Renal cortex interstitium (tissue), 15 donors: ENCODE measurements around the gene ZNF148. TPM values are rescaled to one million over a fixed set of nuclear protein-coding genes. Genes with fewer than 3 reads are reported as not detected.
"Not testable (repeated sequence)": the region's sequence is repeated elsewhere in the genome, so short reads cannot be mapped to it uniquely, and the experiment has no call there.

ENCODE experiments used
- DNase-seq, 11 donors: peaks; one replicate each; pipeline ENCODE4 v3.0.0-alpha.2; 2013; ENCODE audit warnings: low read depth in 9 of 11, low spot score in 4 of 11; ENCODE audit errors: extremely low read depth in 1 of 11
- long read RNA-seq, 16 experiments: transcript quantifications; one replicate each; lab custom pipeline, GENCODE V29; 2026
- polyA plus RNA-seq, 3 donors: library from polyadenylated mRNA; unstranded; fragments of 120-200 nt; gene quantifications; one replicate each; pipeline ENCODE4 v1.2.1, GENCODE V29; 2013; ENCODE audit not compliant: insufficient read length in 3 of 3

ZNF148 gene, protein sequence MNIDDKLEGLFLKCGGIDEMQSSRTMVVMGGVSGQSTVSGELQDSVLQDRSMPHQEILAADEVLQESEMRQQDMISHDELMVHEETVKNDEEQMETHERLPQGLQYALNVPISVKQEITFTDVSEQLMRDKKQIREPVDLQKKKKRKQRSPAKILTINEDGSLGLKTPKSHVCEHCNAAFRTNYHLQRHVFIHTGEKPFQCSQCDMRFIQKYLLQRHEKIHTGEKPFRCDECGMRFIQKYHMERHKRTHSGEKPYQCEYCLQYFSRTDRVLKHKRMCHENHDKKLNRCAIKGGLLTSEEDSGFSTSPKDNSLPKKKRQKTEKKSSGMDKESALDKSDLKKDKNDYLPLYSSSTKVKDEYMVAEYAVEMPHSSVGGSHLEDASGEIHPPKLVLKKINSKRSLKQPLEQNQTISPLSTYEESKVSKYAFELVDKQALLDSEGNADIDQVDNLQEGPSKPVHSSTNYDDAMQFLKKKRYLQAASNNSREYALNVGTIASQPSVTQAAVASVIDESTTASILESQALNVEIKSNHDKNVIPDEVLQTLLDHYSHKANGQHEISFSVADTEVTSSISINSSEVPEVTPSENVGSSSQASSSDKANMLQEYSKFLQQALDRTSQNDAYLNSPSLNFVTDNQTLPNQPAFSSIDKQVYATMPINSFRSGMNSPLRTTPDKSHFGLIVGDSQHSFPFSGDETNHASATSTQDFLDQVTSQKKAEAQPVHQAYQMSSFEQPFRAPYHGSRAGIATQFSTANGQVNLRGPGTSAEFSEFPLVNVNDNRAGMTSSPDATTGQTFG
- 10 to 100 TPM; 44.1 to 49.4 (median 44.6) TPM for polyA plus RNA-seq
- long read RNA-seq, donor 1, full-length matches to known transcripts, result 4 of 4 reads
- long read RNA-seq, donor 1, partial matches to known transcripts, result 0 of 4 reads
- long read RNA-seq, donor 1, other reads (novel, unspliced or antisense), result 0 of 4 reads
- long read RNA-seq, donor 2, full-length matches to known transcripts, result 6 of 6 reads
- long read RNA-seq, donor 2, partial matches to known transcripts, result 0 of 6 reads
- long read RNA-seq, donor 2, other reads (novel, unspliced or antisense), result 0 of 6 reads
- long read RNA-seq, donor 3, full-length matches to known transcripts, result 8 of 8 reads
- long read RNA-seq, donor 3, partial matches to known transcripts, result 0 of 8 reads
- long read RNA-seq, donor 3, other reads (novel, unspliced or antisense), result 0 of 8 reads
- long read RNA-seq, donor 4, full-length matches to known transcripts, result 7 of 7 reads
- long read RNA-seq, donor 4, partial matches to known transcripts, result 0 of 7 reads
- long read RNA-seq, donor 4, other reads (novel, unspliced or antisense), result 0 of 7 reads
- long read RNA-seq, donor 5, result 0 reads
- long read RNA-seq, donor 6, full-length matches to known transcripts, result 8 of 8 reads
- long read RNA-seq, donor 6, partial matches to known transcripts, result 0 of 8 reads
- long read RNA-seq, donor 6, other reads (novel, unspliced or antisense), result 0 of 8 reads
- long read RNA-seq, donor 7, full-length matches to known transcripts, result 5 of 5 reads
- long read RNA-seq, donor 7, partial matches to known transcripts, result 0 of 5 reads
- long read RNA-seq, donor 7, other reads (novel, unspliced or antisense), result 0 of 5 reads
- long read RNA-seq, donor 8, full-length matches to known transcripts, result 5 of 5 reads
- long read RNA-seq, donor 8, partial matches to known transcripts, result 0 of 5 reads
- long read RNA-seq, donor 8, other reads (novel, unspliced or antisense), result 0 of 5 reads
- long read RNA-seq, donor 9, full-length matches to known transcripts, result 3 of 8 reads
- long read RNA-seq, donor 9, partial matches to known transcripts, result 5 of 8 reads
- long read RNA-seq, donor 9, other reads (novel, unspliced or antisense), result 0 of 8 reads
- long read RNA-seq, donor 10, full-length matches to known transcripts, result 5 of 5 reads
- long read RNA-seq, donor 10, partial matches to known transcripts, result 0 of 5 reads
- long read RNA-seq, donor 10, other reads (novel, unspliced or antisense), result 0 of 5 reads
- long read RNA-seq, donor 11, full-length matches to known transcripts, result 6 of 6 reads
- long read RNA-seq, donor 11, partial matches to known transcripts, result 0 of 6 reads
- long read RNA-seq, donor 11, other reads (novel, unspliced or antisense), result 0 of 6 reads
- long read RNA-seq, donor 12, full-length matches to known transcripts, result 3 of 3 reads
- long read RNA-seq, donor 12, partial matches to known transcripts, result 0 of 3 reads
- long read RNA-seq, donor 12, other reads (novel, unspliced or antisense), result 0 of 3 reads
- long read RNA-seq, donor 13, full-length matches to known transcripts, result 11 of 11 reads
- long read RNA-seq, donor 13, partial matches to known transcripts, result 0 of 11 reads
- long read RNA-seq, donor 13, other reads (novel, unspliced or antisense), result 0 of 11 reads
- long read RNA-seq, donor 14, full-length matches to known transcripts, result 9 of 9 reads
- long read RNA-seq, donor 14, partial matches to known transcripts, result 0 of 9 reads
- long read RNA-seq, donor 14, other reads (novel, unspliced or antisense), result 0 of 9 reads
- long read RNA-seq, donor 15, full-length matches to known transcripts, result 4 of 4 reads
- long read RNA-seq, donor 15, partial matches to known transcripts, result 0 of 4 reads
- long read RNA-seq, donor 15, other reads (novel, unspliced or antisense), result 0 of 4 reads
- long read RNA-seq, donor 16, full-length matches to known transcripts, result 19 of 19 reads
- long read RNA-seq, donor 16, partial matches to known transcripts, result 0 of 19 reads
- long read RNA-seq, donor 16, other reads (novel, unspliced or antisense), result 0 of 19 reads

DNA sequence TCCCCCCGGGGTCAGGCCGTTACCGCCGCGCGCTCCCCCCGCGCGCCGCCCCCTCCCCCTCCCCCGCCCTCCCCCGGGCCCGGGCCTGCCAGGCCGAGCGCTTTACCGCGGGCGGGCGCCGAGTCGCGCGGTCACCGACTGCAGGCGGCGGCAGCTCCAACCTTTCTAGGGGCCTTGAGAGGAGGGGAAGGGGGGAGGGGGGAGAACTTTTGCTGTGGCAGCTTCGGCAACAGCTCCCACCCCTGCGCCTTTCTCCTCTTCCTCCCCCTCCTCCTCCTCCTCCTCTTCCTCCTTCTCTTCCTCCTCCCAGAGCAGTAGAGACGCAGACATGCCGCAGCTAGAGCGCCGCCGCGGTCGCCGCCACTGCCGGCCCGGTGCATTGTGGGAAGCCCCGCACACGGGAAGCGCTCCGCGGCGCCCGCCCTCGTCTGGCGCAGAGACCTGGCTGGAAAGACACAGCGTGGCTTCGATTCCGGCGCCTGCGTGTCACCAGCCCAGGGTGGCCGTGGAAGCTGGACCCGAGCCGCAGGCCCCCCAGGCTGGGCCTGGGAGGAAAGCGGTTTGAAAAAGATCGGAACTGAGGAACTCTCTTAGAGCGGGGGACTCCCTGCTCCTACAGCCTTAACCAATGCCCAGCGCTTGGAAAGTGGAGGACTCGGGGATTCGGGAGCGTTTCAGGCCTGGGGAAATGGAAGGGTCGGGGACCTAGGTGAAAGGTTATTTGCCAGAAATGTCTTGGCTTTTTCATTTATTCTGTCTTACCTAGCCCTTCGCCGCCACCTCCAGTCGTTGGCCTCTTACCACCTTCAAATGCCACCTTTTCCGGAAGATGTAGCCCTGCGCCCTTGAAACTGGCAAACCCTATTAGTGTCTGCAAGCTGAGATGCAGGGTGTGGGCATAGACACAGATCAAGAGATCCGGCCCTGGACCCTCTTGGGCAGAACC, at the start of gene ZNF148:
Gene ZNF148 (minus strand): TSS at position 330 of the 946 bp plus-strand sequence. CDS start 61,685 bp downstream, outside the sequence.
- peak; percentile 74 to 91 (median 86) for DNase-seq

DNA sequence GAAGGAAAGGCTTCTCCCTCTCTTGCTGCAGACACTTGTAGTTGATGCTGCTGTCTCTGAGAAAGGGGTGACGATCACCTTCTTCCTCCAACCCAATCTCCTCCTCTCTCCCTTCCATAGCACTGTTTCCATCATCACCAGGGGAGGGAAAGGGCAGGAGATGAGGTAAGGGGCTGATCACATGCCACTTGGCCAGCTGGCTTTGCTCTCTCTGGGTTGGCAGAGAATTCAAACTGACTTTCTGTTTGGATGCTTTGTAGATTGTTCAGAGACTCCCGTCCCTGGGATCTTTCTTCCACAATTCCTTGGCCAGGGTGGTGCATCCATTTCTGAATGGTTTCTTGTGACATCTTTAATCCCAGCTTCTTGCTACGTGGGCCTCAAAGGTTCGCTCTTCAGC, 43.2 kb upstream of the ZNF148 start:
- DNase-seq, result no peak

DNA sequence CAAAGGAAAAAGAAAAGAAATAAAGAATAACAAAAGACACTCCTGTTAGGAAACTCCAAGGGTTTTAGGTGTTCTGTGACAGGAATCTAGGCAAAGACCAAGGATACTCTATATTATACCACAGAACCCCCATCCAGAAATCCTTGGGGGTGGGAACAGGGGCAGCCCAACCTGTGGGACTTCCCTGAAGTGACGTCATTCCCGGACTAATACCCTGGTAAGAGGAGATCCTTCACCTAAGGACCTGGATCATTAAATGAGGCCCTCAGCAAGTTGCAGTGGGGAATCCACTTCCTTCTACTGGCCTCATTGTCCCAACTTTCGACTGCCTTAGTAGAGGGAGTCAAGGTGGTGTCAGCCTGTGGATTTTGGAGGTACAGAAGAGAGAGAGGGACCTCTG, 41.1 kb upstream of the ZNF148 start:
- DNase-seq, result no peak

DNA sequence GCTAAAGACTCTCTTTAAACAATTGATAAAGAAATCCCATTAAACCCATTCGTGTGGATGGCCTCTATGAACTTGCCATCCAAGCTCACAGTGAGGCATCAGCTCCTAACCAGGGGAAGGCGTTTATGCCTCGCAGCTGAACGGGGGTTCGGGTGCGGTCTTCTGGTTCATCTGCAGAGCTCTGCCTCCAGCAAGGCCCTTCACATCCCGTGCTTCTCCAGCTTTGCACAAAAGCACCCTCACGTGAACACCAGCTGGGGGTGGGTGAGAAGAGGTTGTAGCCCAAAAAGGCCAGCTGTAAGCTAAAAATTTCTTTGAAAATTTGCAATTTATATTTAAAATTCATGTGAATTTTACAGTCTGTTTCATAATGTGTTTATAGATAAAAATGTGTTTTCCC, 39.5 kb upstream of the ZNF148 start:
- DNase-seq, result no peak

DNA sequence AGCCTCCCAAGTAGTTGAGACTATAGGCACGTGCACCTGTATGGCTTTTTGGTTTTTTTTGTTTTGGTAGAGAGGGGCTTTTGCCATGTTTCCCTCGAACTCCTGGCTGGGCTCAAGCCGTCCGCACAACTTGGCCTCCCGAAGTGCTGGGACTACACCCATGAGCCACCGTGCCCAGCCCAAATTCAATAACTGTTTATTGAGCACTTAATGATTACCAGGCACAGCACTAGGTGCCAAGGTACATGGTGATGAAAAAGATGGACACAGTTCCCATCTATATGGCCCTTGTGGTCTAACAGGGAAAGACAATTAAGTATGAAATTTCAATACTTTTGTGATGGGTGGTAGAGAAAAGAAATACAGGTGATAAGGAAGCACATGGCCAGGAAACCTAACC, 35.8 kb upstream of the ZNF148 start:
- no peak for DNase-seq

DNA sequence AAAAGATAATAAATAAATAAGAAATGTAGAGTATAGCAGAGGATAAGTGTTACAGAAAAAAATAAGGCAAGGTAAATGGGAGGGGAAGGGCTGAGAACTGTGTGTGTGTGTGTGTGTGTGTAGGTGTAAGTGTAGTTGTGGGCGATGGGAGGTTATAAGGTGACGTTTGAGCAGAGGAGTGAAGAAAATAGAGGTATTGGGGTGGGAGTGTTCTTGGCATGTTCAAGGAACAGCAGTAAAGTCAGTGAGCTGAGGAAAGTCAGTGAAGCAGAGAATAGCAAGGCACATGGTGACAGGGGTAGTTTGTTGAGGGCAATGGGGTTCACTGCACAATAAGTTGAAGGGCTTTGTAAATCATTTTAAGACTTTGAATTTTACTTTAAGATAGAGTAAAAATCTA, 30.9 kb upstream of the ZNF148 start:
- peak in 8 of 11 donors; percentile 5 to 37 (median 22) for DNase-seq

DNA sequence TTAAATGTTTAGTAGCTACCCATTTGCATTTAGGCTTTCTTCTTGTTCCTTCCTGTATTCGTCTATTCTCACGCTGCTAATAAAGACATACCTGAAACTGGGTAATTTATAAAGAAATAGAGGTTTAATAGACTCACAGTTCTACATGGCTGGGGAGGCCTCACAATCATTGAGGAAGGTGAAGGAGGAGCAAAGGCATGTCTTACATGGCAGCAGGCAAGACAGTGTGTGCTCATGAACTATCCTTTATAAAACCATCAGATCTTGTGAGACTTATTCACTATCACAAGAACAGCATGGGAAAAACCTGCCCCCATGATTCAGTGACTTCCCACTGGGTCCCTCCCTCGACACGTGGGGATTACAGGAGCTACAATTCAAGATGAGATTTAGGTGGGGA, 30.4 kb upstream of the ZNF148 start:
- DNase-seq, result not testable (repeated sequence)

DNA sequence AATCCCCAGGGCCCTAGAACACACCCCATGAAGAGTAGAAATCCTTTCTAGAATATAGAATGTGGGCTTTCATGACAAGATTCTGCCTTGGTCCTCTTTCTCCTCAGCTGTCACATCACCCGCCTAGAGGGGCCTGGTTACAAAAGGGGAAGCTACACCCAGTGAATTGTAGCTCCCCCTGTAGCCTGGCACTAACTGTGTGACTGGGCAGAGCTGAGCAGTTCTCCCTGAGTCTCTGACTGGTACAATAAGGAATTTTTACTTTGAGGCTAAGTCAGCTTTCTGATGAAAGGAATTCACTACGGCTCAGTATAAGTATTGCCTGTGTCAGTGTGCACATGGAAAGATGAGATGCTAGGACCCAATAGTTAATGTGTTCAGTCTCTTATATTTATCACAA, 28.7 kb upstream of the ZNF148 start:
- DNase-seq, result no peak

DNA sequence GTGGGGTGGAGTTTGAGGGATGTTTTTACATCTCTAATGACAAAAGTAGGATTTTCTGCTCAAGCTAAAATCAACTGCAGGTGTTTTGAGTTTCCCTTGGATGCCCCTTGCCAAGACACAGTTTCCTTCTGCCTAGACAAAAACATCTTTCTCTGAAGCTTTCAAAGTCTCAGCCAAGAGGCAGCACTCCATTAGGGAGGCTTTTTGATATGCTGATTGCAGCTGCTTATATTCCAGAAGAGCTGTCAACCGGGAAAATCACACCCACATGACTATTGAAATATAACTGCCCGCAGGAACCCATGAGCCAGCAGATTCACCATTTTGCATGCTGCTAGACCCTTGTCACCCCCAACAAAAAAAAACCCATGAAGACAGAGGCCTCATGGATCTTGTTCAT, 27.5 kb upstream of the ZNF148 start:
- DNase-seq, result no peak

DNA sequence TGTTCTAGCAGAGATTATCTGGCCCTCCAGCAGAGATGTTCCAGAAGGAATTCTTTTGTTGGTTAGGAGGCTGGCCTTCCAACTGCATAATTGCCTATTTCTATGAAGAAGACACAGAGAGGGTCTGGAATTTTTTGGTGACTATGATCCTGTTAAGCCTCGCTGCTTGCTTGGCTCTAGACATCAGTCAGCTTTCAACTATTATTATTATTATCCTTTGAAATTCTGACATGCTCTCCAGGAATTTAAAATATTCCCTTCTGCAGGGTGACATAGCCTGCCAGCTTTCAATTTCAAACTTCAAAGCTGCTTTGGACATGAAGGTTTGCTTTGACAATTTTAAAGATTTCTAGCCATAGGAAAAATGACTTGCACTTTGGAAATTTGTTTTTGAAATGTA, 26.3 kb upstream of the ZNF148 start:
- DNase-seq, result no peak

DNA sequence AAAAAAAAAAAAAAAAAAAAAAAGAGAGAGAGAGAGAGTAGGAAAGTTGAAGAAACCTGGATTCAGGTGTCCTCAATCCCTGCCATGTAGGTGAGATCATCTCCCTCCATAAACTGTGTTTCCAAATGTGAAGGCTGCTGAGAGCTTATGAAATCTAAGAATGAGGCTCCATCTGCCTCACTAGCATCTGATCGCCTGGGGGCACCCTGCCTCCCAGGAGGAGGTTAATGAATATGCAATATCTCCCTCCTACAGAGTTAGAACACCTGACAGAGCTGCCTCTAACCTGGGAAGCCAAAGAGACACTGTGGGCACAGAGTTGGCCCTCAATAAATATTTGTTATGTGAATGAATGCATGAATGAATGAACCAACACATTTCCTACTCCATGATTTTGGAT, 23.8 kb upstream of the ZNF148 start:
- no peak for DNase-seq

DNA sequence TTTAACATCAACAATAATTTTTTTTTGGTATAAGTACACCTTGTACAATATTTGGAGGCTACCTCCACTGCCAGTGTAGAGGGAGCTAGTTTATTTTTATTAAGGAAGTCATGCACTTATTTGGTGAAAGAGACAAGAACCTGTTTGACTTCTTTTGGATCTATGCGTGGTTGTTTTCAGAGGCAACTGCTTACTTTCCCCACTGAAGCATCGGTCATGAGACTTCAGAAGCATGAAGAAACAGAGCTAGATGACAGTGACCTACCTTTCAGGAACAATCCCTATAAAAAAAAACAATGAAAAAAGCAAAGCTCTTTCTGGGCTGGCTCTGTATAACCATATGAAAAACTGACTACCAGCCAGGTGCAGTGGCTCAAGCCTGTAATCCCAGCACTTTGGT, 20.0 kb upstream of the ZNF148 start:
- DNase-seq, result no peak

DNA sequence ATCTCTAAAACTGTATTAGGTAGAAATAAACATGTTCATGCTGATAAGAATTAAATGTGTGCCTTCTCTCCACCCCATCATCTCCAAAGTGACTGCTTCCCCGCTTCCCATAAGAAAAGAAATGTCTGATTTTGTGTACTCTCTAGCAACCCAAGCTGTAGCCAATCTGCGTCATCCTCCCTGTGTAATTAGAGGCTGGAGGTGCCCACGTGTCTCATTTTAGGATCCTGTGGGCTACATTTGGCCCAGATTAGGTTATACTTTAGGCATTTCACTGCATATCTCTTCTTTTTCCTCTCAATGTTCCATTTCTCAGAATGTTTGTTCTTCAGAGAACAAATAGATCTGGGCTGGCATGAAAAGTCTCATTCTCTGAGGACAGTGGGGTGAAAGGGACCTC, 19.3 kb upstream of the ZNF148 start:
- no peak for DNase-seq

DNA sequence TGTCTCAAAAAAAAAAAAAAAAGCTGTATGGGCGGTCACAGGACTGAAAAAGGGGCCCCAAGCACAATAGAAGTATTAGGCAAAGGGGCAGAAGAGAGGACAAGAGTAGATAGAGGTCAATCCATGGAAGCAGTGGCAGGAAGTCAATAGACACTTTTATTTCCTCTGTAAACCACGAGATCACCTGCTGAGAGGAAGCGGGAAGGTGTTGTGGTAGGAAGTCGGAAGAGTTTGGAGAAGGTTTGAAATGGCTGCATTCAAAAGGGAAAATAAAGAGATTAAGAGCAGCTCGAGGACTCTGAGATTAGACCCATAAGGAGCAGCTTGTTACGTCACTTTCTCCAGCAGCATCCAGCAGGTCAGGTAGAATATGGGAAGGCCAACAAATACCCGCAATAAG, 14.2 kb upstream of the ZNF148 start:
- no peak for DNase-seq

DNA sequence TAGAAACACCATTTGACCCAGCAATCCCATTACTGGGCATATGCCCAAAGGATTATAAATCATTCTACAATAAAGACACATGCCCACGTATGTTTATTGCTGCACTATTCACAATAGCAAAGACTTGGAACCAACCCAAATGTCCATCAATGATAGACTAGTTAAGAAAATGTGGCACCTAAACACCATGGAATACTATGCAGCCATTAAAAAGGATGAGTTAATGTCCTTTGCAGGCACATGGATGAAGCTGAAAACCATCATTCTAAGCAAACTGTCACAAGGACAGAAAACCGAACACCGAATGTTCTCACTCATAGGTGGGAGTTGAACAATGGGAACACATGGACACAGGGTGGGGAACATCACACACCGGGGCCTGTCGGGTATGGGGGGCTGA, 13.2 kb upstream of the ZNF148 start:
- not testable (repeated sequence) for DNase-seq
